KOPT-K1 (cell line): ENCODE results near the gene EGR2.

ENCODE experiments used
- H3K27ac ChIP-seq: fragments of 200-600 bp; sonication (generic); 2 replicates; pipeline ENCODE4 v1.5.1; 2016; ENCODE audit warnings: antibody characterized with exemption, mild to moderate bottlenecking, low read depth, low read length; ENCODE audit not compliant: poor library complexity, severe bottlenecking
- H3K36me3 ChIP-seq: fragments of 200-600 bp; sonication (generic); 2 replicates; pipeline ENCODE4 v1.5.1; 2017; ENCODE audit warnings: antibody characterized with exemption, mild to moderate bottlenecking, low read length, moderate library complexity; ENCODE audit not compliant: insufficient read depth
- H3K9me3 ChIP-seq: fragments of 200-600 bp; sonication (generic); 2 replicates; pipeline ENCODE4 v1.5.1; 2017; ENCODE audit warnings: antibody characterized with exemption, low read length, mild to moderate bottlenecking; ENCODE audit not compliant: insufficient read depth, poor library complexity, severe bottlenecking

EGR2 gene

DNA sequence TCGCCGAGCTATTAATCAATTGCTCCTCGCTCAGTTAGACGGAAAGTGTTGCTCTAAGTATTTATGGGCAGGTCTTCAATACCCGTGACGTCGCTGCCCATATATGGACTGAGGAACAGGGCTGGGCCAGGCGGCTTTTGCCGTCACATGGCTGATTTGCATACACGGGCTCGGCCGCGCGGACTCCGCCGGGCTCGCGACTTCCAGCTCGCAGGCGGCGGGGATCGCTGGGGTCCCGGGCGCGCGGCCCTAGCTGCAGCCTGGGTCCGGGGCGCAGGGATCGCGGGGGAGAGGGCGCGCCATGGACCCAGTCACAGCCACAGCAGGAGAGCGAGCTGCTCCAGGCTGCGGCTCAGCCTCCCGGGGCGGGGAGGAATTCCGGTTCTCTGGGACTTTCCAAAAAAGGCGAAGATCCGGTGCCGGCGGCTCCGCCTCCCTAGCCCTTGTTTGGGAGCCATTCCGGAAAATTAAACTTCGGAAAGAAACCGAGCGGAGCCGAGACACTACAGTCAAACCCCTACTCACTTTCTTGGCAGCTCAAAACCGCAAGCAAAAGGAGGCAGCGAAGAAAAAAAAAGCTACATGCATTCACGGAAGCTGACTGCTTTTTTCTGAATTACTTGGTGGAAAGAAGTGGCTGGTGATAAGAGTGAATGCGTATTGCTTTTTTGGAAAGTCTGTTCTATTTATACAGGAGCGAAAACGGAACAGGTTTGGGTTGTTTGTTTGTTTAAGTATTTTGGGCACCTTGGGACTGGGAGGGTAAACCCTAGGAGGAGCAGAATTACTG, at the start of gene EGR2:
Gene EGR2 (minus strand): TSS at position 36 of the 790 bp plus-strand sequence. CDS start 337 bp downstream, outside the sequence.
- peak within 1 kb of the TSS; percentile 57 for H3K27ac ChIP-seq
- no peaks in the 10 kb centered on the region for H3K36me3 ChIP-seq
- H3K9me3 ChIP-seq: no peaks in the 10 kb centered on the region

DNA sequence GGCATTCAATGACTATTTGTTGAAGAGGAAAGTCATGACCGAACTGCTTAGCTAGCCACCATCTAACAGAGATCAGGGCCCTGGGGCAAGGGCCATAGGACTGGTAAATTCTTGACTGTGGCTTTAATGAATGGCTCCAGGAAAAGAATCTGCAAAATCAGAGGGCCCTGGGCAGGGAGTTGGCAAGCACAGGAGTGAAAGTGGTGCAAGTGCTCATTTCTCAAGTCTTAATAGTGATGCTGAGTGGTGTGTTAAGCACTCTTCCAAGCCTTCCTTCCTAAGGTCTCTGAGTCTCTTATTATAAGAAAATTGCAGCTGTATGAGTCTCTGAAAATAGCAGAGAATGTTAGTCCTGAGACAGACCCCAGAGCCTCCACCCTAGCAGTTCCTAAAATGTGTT, 46.3 kb upstream of the EGR2 start:
- Histone ChIP-seq H3K9me3 (no peaks in the 10 kb centered on the region), H3K27ac (no peak overlapping the region), H3K36me3 (no peaks in the 10 kb centered on the region)

DNA sequence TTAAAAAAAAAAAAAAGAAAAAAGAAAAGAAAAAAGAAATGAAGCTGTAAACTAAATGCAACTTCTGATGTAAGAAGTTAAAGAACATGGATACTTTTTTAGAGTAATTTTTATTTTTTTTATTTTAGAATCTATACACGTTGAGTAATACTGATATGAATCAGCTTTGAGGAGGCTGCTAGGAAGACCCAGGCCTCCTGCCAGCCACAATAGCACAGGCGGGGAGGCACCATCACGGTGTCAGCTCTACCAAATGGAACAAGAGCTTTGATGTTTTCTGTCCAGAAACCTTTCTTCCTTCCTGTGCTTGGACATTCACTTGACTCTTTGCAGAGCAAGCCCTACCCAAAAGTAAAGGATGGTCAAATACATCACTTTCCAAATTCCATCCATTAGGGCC, 45.3 kb upstream of the EGR2 start:
- no peak overlapping the region for H3K27ac ChIP-seq
- no peaks in the 10 kb centered on the region for H3K36me3 ChIP-seq
- no peaks in the 10 kb centered on the region for H3K9me3 ChIP-seq

- H3K27ac ChIP-seq: no peak overlapping the region
- no peaks in the 10 kb centered on the region for H3K9me3 ChIP-seq
- no peaks in the 10 kb centered on the region for H3K36me3 ChIP-seq
Measured at GRCh38 chr10:62860946-62861345, 44.8 kb upstream of the EGR2 start.

- Histone ChIP-seq H3K27ac (no peak overlapping the region), H3K9me3 (no peaks in the 10 kb centered on the region), H3K36me3 (no peaks in the 10 kb centered on the region)
Measured at GRCh38 chr10:62858364-62858763, 42.2 kb upstream of the EGR2 start.

DNA sequence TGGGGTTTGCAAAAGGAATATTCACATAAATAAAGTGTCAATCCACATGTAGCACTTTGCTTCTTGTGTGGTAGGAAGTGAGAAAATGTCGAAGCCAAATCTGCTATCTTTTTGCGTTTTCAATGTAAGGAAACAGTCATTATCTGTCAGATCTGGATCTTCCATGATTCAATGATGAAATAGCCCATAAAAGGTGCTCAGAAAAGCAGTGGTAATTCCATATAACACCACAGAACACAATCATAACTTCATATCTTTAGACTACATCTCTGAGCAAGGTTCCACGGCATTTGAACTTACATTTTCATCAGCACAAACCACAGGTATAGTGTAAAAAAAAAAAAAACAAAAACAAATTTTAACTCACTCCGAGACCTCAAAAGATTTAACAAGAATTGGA, 39.9 kb upstream of the EGR2 start:
- H3K9me3 ChIP-seq: no peaks in the 10 kb centered on the region
- no peaks in the 10 kb centered on the region for H3K36me3 ChIP-seq
- H3K27ac ChIP-seq: no peak overlapping the region

- no peak overlapping the region for H3K27ac ChIP-seq
- H3K36me3 ChIP-seq: no peaks in the 10 kb centered on the region
- H3K9me3 ChIP-seq: no peaks in the 10 kb centered on the region
Measured at GRCh38 chr10:62853710-62854109, 37.5 kb upstream of the EGR2 start.

DNA sequence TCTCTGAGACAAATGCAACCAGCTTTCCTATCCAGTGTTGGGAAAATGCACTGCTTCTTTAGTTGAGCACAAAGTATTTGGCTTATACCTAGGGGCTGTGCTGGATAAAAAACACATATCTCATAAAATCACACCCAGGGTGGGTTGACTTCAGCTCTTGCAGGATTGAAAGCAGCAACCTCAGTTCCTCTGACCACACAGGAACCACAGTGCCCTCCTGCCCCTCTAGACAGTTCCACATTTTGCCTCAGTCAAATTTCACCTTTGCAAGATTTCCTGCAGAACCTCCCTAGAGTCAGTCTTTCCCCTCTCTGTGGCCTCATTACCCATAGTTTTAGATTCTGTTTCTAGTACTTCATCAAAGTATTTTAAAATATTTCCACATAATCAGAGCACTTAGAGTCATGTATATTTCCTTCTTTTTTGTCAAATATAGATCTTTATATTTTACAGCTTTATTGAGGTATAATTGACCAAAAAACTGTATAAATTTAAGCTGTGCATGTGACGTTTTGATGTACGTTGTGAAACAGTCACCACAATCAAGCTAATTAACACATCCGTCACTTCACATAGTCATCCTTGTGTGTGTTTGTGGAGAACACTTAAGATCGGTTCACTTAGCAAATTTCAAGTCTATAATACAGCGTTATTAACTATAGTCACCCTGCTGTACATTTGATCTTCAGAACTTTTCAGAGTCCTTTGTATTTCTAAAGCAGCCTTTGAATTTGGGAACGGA, 37.0 kb upstream of the EGR2 start:
- H3K9me3 ChIP-seq: peaks cover 3% of the 10 kb centered on the region
- H3K36me3 ChIP-seq: no peaks in the 10 kb centered on the region
- H3K27ac ChIP-seq: no peak overlapping the region

GRCh38 chr10:62851442-62851841, 35.3 kb upstream of the EGR2 start:
- peaks cover 17% of the 10 kb centered on the region for H3K9me3 ChIP-seq
- no peak overlapping the region for H3K27ac ChIP-seq
- no peaks in the 10 kb centered on the region for H3K36me3 ChIP-seq

- peaks cover 17% of the 10 kb centered on the region for H3K9me3 ChIP-seq
- H3K36me3 ChIP-seq: no peaks in the 10 kb centered on the region
- H3K27ac ChIP-seq: no peak overlapping the region
Measured at GRCh38 chr10:62850646-62851045, 34.5 kb upstream of the EGR2 start.

GRCh38 chr10:62847433-62847832, 31.3 kb upstream of the EGR2 start:
- Histone ChIP-seq H3K36me3 (no peaks in the 10 kb centered on the region), H3K27ac (no peak overlapping the region), H3K9me3 (peaks cover 17% of the 10 kb centered on the region)

DNA sequence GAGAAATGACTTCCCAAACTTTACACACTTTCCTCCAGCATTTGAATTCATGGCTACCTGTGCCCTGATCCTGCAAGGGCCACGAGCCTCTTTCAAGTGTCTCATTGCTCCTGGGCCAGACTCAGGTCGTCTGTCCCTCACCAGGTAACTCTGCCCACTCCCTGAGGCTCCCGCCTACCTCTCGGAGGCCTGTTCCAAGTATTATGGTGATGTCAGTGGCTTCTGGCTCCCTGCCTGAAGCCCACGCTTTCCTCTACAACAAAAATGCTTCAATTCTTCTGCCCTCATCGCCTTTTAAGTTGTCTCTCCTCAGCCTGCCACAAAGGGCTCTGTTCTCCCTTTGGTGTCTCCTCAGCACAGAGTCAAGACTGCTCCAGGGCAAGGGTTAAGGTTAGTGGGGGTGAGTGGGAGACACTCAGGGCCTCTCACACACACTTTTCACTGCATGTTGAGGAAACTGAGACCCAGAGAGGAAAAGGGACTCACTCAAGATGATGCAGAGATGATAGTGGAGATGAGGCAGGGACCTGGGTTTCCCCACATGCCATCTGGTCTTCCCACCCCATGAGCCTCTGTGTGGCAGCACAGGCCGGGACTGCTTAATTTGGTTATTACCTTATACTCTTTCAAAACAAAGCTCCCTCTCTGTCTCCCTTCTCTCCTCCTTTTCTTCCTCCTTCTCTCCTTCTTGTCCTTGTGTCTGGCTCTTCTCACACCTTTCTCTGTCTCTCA, 28.3 kb upstream of the EGR2 start:
- Histone ChIP-seq H3K9me3 (peaks cover 17% of the 10 kb centered on the region), H3K27ac (no peak overlapping the region), H3K36me3 (no peaks in the 10 kb centered on the region)

DNA sequence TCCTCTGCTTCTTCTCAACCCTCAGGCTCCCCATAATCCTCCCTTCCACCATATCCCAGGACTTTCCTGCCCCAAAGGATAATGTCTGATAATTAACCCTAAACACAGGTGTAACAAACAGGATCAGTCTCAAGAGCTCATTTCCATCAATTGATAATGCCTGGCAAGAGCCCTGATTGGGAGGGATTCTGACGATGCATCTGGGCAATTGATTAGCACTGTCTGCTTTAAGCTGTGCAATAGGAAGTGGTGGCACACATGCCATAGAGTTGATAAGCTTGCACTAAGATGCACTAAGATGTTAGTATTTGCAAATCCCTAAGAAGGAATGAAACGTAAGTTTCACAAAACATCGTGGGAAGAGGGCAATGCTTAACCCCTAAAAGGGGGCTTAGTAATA, 27.4 kb upstream of the EGR2 start:
- Histone ChIP-seq H3K9me3 (peaks cover 17% of the 10 kb centered on the region), H3K36me3 (no peaks in the 10 kb centered on the region), H3K27ac (no peak overlapping the region)

- Histone ChIP-seq H3K36me3 (no peaks in the 10 kb centered on the region), H3K27ac (no peak overlapping the region), H3K9me3 (peaks cover 12% of the 10 kb centered on the region)
Measured at GRCh38 chr10:62842983-62843382, 26.8 kb upstream of the EGR2 start.

- no peaks in the 10 kb centered on the region for H3K36me3 ChIP-seq
- no peaks in the 10 kb centered on the region for H3K9me3 ChIP-seq
- no peak overlapping the region for H3K27ac ChIP-seq
Measured at GRCh38 chr10:62839590-62839989, 23.4 kb upstream of the EGR2 start.
